ENCODE measurements around the gene USP17L13. TPM values are rescaled to one million over a fixed set of nuclear protein-coding genes. Genes with fewer than 3 reads are reported as not detected.
"Not testable (repeated sequence)": the region's sequence is repeated elsewhere in the genome, so short reads cannot be mapped to it uniquely, and the experiment has no call there.

USP17L13 gene
- total RNA-seq, 2 experiments from 2014 or later = not detected

- H3K27me3 Mint-ChIP-seq (ENCODE audit: low read depth); H3K9me3 Mint-ChIP-seq; H3K27ac Mint-ChIP-seq; DNase-seq; CTCF ChIA-PET; H3K4me1 Mint-ChIP-seq (ENCODE audit: low read depth); H3K36me3 Mint-ChIP-seq (ENCODE audit: low read depth); H3K4me3 Mint-ChIP-seq; intact Hi-C loops (cut with micrococcal nuclease): not testable (repeated sequence)
These were observed 37.9 kb downstream of the USP17L13 start, which contains the start of gene USP17L21 for GRCh38 chr4:9262572-9262971. USP17L21 (plus strand) TSS chr4:9262872; CDS start chr4:9262872, 0 bp downstream.

- CTCF ChIA-PET; H3K27ac Mint-ChIP-seq; H3K27me3 Mint-ChIP-seq (ENCODE audit: low read depth); intact Hi-C loops (cut with micrococcal nuclease); DNase-seq; H3K9me3 Mint-ChIP-seq; H3K4me3 Mint-ChIP-seq; H3K36me3 Mint-ChIP-seq (ENCODE audit: low read depth); H3K4me1 Mint-ChIP-seq (ENCODE audit: low read depth): not testable (repeated sequence)
These were observed 42.6 kb downstream of the USP17L13 start, which contains the start of gene USP17L22 for GRCh38 chr4:9267319-9267718. USP17L22 (plus strand) TSS chr4:9267619; CDS start chr4:9267619, 0 bp downstream.

- intact Hi-C loops (cut with micrococcal nuclease); H3K27ac Mint-ChIP-seq; H3K4me1 Mint-ChIP-seq (ENCODE audit: low read depth); H3K27me3 Mint-ChIP-seq (ENCODE audit: low read depth); H3K36me3 Mint-ChIP-seq (ENCODE audit: low read depth); H3K9me3 Mint-ChIP-seq; H3K4me3 Mint-ChIP-seq; CTCF ChIA-PET: not testable (repeated sequence)
- DNase-seq = peak; percentile 5
These were observed 47.0 kb downstream of the USP17L13 start for GRCh38 chr4:9271719-9272118.

Other genes starting within 250 kb of the USP17L13 start
- gene FAM90A26, start 54.5 kb upstream of the USP17L13 start, total RNA-seq = not detected
- gene USP17L10, start 14.2 kb upstream of the USP17L13 start, total RNA-seq = not detected
- gene USP17L11, start 9.5 kb upstream of the USP17L13 start, total RNA-seq = not detected
- gene USP17L12, start 4.7 kb upstream of the USP17L13 start, total RNA-seq = not detected
- not detected for gene USP17L15, start 9.5 kb downstream of the USP17L13 start, total RNA-seq
- gene USP17L17, start 19.0 kb downstream of the USP17L13 start, total RNA-seq = not detected
- gene USP17L18, start 23.7 kb downstream of the USP17L13 start, total RNA-seq = not detected
- not detected for gene USP17L19, start 28.5 kb downstream of the USP17L13 start, total RNA-seq
- gene USP17L20, start 33.2 kb downstream of the USP17L13 start, total RNA-seq = not detected
- gene USP17L21, start 38.0 kb downstream of the USP17L13 start, total RNA-seq = not detected
- gene USP17L22, start 42.7 kb downstream of the USP17L13 start, total RNA-seq = not detected
- not detected for gene USP17L24, start 100.3 kb downstream of the USP17L13 start, total RNA-seq
- gene USP17L25, start 105.0 kb downstream of the USP17L13 start, total RNA-seq = not detected
- not detected for gene USP17L26, start 109.8 kb downstream of the USP17L13 start, total RNA-seq
- gene USP17L5, start 114.5 kb downstream of the USP17L13 start, total RNA-seq = not detected
- gene USP17L27, start 119.3 kb downstream of the USP17L13 start, total RNA-seq = not detected
- not detected for gene USP17L28, start 124.0 kb downstream of the USP17L13 start, total RNA-seq
- gene USP17L29, start 128.7 kb downstream of the USP17L13 start, total RNA-seq = not detected
- not detected for gene USP17L30, start 138.2 kb downstream of the USP17L13 start, total RNA-seq
- not detected for gene DEFB131A, start 219.5 kb downstream of the USP17L13 start, total RNA-seq

Measured in activated naive CD4-positive, alpha-beta T cell treated with anti-CD3 and anti-CD28 coated beads for 36 hours (primary cell).